Suprapubic skin (tissue), 4 donors: Measurements from ENCODE around the gene IP6K2.

Experiments
- CTCF ChIP-seq, 2 donors: fragments of 200-600 bp in 1 of 2; fragments of 450-650 bp in 1 of 2; sonication (generic) in 1 of 2; IDR thresholded peaks; one replicate each; pipeline ENCODE4 v1.5.1; 2016 to 2019; ENCODE audit warnings: antibody characterized with exemption in 2 of 2, mild to moderate bottlenecking in 1 of 2, moderate library complexity in 1 of 2
- EP300 ChIP-seq: sonication (generic); formaldehyde crosslinking; IDR thresholded peaks from one replicate; pipeline ENCODE4 v1.6.1; 2017; ENCODE audit warnings: antibody characterized with exemption
- POLR2A ChIP-seq, 2 donors: fragments of 450-650 bp; IDR thresholded peaks; one replicate each; pipeline ENCODE4 v1.6.1; 2017; ENCODE audit warnings: antibody characterized with exemption in 2 of 2, mild to moderate bottlenecking in 2 of 2, moderate library complexity in 2 of 2
- POLR2AphosphoS5 ChIP-seq, 3 donors: sonication (generic); formaldehyde crosslinking; IDR thresholded peaks; one replicate each; pipeline ENCODE4 v1.6.1; 2017; ENCODE audit warnings: antibody characterized with exemption in 3 of 3

DNA sequence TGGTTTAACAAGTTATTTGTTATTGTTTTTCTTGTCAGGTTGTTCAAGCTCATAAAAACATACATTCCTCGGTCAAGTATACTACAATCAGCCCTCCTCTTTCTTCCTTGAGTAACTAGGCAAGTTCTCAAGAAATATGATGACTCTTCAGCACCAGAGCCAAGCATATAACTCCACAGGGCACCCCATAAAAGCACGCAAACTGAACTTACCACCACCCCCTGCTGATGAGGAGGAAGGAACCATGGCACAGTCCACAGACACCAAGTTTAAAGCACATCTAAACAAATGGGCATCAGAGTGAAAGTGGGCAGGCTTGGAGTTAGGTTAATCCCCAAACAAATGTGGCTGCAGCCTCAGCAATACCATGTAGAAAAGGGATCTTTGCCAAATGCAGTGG lies 5.3 kb downstream of the IP6K2 start:
- TF ChIP-seq POLR2A (IDR thresholded peaks at IDR 0.05) (no peak), CTCF (IDR thresholded peaks at IDR 0.05) (no peak), POLR2AphosphoS5 (IDR thresholded peaks at IDR 0.05) (no peak), EP300 (no peak)
